Measurements from ENCODE around the gene DNAH17. TPM values are rescaled to one million over a fixed set of nuclear protein-coding genes. Genes with fewer than 3 reads are reported as not detected.
"Not testable (repeated sequence)": the region's sequence is repeated elsewhere in the genome, so short reads cannot be mapped to it uniquely, and the experiment has no call there.

Gene DNAH17
- total RNA-seq, 1 experiment from 2014 or later: 0.69 TPM

GRCh38 chr17:78466109-78466785, 110.9 kb downstream of the DNAH17 start:
- H3K9me3 ChIP-seq (ENCODE audit: control insufficient read depth in 1 of 2, insufficient read depth in 1 of 2, low read depth in 1 of 2, low read length in 2 of 2); H3K36me3 ChIP-seq (ENCODE audit: control insufficient read depth in 1 of 2, insufficient read depth in 2 of 2, low read length in 2 of 2); ATAC-seq; H3K27ac ChIP-seq (ENCODE audit: low read depth, low read length); H3K79me2 ChIP-seq (ENCODE audit: insufficient read depth, low read length); H3K27me3 ChIP-seq (ENCODE audit: insufficient read depth, low read length); DNase-seq (ENCODE audit: low read depth, low spot score); H2AFZ ChIP-seq (ENCODE audit: low read depth, low read length, poor library complexity, severe bottlenecking); RAD21 ChIA-PET (ENCODE audit: low non-redundant PET in 1 of 2, low total read pairs in 2 of 2, uncharacterized antibody in 2 of 2, unreplicated experiment in 2 of 2); H3K4me2 ChIP-seq (ENCODE audit: low read length); intact Hi-C loops (cut with micrococcal nuclease); H4K20me1 ChIP-seq (ENCODE audit: insufficient read depth); POLR2A ChIA-PET; H3K9me2 ChIP-seq (ENCODE audit: insufficient read depth); H3K9ac ChIP-seq (ENCODE audit: low read length); BruUV-seq (replicated peaks); CTCF ChIA-PET; H3K4me3 ChIP-seq (replicated peaks in 1 of 2; ENCODE audit: low read depth in 1 of 2, low read length in 2 of 2); H3K4me1 ChIP-seq (ENCODE audit: control insufficient read depth in 1 of 2, insufficient read depth in 2 of 2, low read length in 2 of 2): not testable (repeated sequence)

- RAD21 ChIA-PET (ENCODE audit: low non-redundant PET in 1 of 2, low total read pairs in 2 of 2, uncharacterized antibody in 2 of 2, unreplicated experiment in 2 of 2): no interaction called here
- no peak overlapping the region for H3K4me2 ChIP-seq (ENCODE audit: low read length)
- POLR2A ChIA-PET: no interaction called here
- BruUV-seq (replicated peaks): no TSS peak
- ATAC-seq (no peak), DNase-seq (ENCODE audit: low read depth, low spot score) (no peak)
- no peaks in the 10 kb centered on the region for H3K9me3 ChIP-seq (ENCODE audit: control insufficient read depth in 1 of 2, insufficient read depth in 1 of 2, low read depth in 1 of 2, low read length in 2 of 2)
- H3K79me2 ChIP-seq (ENCODE audit: insufficient read depth, low read length): no peaks in the 10 kb centered on the region
- no peak overlapping the region for H3K4me3 ChIP-seq (replicated peaks in 1 of 2; ENCODE audit: low read depth in 1 of 2, low read length in 2 of 2)
- H3K9me2 ChIP-seq (ENCODE audit: insufficient read depth): no peaks in the 10 kb centered on the region
- H3K9ac ChIP-seq (ENCODE audit: low read length): no peak overlapping the region
- intact Hi-C loops (cut with micrococcal nuclease): no loop called here
- CTCF ChIA-PET: no interaction called here
- H3K36me3 ChIP-seq (ENCODE audit: control insufficient read depth in 1 of 2, insufficient read depth in 2 of 2, low read length in 2 of 2): no peaks in the 10 kb centered on the region
- H3K4me1 ChIP-seq (ENCODE audit: control insufficient read depth in 1 of 2, insufficient read depth in 2 of 2, low read length in 2 of 2): no peaks in the 10 kb centered on the region
- no peaks in the 10 kb centered on the region for H4K20me1 ChIP-seq (ENCODE audit: insufficient read depth)
- H3K27ac ChIP-seq (ENCODE audit: low read depth, low read length): no peak overlapping the region
- TF ChIP-seq CEBPB (IDR thresholded peaks at IDR 0.05; ENCODE audit: low read depth): no peak
- TF ChIP-seq SRF (IDR thresholded peaks at IDR 0.05; ENCODE audit: low read depth): no peak
- no peak for TF ChIP-seq FOSL1 (IDR thresholded peaks at IDR 0.05; ENCODE audit: low read depth)
- no peak for TF ChIP-seq ELF1 (IDR thresholded peaks at IDR 0.05; ENCODE audit: borderline replicate concordance, low read depth)
- TF ChIP-seq ZNF274 (IDR thresholded peaks at IDR 0.05; ENCODE audit: low read depth, low read length): no peak
- TF ChIP-seq EGR1 (IDR thresholded peaks at IDR 0.05; ENCODE audit: low read depth): no peak
- no peaks in the 10 kb centered on the region for H3K27me3 ChIP-seq (ENCODE audit: insufficient read depth, low read length)
- H2AFZ ChIP-seq (ENCODE audit: low read depth, low read length, poor library complexity, severe bottlenecking): no peak overlapping the region
Measured at GRCh38 chr17:78462148-78462547, 115.0 kb downstream of the DNAH17 start.

All from HCT116 (cell line).